Activated CD4-positive, alpha-beta T cell treated with anti-CD3 and anti-CD28 coated beads for 48 hours (primary cell): ENCODE measurements around the gene WBP1L.

ENCODE experiments used
- DNase-seq: peaks from one replicate; pipeline ENCODE4 v3.0.0-alpha.2; 2020

The WBP1L gene

GRCh38 chr10:102781090-102781920, 37.6 kb downstream of the WBP1L start:
- DNase-seq = no peak

DNA sequence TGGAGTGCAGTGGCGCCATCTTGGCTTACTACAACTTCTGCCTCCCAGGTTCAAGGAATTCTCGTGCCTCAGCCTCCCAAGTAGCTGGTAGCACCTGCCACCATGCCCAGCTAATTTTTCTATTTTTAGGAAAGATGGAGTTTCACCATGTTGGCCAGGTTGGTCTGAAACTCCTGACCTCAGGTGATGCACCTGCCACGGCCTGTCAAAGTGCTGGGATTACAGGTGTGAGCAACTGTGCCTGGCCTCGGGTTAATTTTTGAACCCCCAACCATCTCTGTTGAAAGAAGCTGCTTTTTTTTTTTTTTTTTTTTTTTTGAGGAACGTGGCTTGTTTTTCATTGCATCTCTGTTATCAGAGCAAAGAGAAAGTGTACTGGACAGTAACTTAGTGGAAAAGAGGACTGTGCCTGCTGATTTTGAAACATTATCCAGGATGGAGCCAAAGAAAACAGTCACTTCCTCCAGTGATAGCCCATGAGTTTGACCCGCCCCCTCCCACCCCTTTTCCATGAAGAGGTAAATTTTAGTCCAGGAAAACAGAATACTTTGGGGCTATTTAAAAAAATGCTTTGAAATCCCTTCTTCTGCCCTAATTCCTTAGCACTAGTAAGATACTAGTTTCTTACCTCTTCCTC, 38.3 kb downstream of the WBP1L start:
- no peak for DNase-seq

- no peak for DNase-seq
Observed at GRCh38 chr10:102782673-102783551, 39.2 kb downstream of the WBP1L start.

DNA sequence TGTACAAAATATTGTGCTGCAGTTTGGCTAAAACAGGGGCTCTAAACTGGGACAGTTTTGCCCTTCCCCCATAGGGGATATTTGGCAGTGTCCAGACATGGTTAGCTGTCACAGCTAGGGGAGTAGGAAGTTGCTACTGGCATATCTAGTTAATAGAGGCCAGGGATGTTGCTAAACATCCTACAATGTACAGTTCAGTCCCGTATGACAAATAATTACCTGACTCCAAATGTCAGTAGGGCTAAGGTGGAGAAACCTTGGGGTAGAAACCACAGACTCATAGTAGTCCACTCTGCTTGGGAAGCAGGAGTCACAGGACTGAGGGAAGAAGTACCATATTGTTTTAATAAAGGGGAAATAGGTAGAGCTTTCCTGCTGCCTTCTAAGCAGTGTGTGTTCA, 39.8 kb downstream of the WBP1L start:
- DNase-seq = no peak

DNA sequence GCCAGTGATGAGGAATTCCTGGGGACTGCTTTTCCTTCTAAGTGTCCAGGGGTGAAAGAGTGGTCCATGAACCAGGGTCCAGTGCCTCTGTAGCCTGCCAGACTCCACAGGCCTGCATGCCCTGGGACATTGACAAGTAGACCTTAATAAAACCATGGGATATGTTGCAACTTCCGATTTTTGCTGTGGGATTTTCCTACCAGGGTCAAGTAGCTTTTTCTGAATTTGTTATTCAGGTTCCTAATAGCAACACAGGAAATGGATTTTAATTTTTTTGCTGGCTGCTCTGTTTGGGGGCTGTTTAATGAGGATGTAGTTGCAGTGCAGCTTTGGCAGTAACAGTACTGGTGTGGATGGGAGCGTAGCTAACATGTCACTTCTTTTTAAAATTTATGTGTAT, 42.1 kb downstream of the WBP1L start:
- no peak for DNase-seq

DNA sequence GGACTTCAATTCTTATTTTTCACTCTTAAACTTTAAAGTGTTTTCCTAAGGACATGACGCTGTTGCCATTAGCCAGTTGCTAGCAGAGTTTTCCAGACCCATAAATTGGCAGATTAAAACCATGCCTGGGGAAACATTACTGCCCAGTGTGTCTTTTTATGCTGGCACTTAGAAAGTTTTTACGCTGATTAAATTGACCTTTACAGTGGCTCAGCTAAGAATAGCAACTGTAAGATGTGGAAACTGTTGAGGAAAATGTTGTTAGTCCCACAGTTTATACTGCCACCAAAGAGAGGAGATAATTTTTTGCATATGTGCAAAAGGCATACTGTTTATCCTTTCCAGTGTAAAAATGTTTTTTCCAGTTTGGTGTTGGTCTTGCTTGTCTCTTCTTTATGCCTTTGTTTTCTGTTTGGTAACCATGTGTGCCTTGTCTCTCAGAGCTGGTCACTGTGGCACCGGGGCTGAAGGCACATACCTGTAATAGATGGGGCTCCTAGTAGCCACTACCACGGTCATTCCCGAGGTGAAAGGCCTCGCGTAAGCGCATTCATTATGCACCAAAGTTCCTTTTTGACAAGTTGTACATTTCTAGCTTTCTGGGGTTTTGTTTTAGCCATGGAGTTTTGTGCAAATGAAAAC, 48.1 kb downstream of the WBP1L start:
- DNase-seq = no peak

DNA sequence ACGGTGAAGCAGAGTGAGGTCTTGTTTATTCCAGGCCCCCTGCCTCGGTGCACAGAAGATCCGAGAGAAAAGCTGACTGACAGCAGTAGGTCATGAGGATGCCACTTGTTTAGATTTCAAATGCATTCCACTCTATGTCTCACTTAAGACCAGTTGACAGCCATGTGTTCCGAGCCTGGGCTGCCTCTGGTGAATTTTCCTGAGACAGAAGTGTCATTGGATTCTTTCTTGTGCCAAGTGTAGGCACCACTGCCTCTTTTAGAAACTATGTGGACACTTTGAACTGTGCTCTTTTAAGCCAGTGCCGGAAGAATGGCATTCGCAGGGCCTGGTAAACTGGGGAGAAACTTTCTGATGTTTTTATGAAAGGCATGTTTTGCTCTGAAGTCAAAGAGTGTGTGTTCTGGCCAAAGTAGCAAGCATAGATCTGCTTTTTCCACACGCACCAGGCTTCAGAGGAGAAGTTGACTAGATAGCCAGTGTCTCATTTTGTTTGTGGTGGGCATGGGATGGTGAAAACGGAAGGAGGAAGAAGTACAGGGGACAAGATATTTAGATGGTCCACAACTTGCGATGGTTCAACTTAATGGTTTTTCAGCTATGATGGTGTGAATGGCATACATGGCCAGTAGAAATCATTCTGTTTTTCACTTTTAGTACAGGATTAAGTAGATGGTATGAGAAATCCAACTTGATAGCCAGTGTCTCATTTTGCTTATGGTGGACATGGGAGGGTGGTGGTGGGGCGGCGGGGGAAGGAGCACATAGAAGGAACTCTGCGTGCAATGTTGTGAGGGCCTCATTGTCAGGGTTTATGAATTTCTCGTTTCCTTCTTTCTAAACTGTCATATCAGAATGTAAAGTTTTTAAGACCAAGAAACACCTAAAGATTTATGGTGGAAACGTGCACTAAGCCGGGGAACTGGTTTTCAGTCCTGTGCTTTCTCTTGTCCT, 52.0 kb downstream of the WBP1L start:
- no peak for DNase-seq

GRCh38 chr10:102796407-102797176, 52.8 kb downstream of the WBP1L start:
- DNase-seq = peak; percentile 71

DNA sequence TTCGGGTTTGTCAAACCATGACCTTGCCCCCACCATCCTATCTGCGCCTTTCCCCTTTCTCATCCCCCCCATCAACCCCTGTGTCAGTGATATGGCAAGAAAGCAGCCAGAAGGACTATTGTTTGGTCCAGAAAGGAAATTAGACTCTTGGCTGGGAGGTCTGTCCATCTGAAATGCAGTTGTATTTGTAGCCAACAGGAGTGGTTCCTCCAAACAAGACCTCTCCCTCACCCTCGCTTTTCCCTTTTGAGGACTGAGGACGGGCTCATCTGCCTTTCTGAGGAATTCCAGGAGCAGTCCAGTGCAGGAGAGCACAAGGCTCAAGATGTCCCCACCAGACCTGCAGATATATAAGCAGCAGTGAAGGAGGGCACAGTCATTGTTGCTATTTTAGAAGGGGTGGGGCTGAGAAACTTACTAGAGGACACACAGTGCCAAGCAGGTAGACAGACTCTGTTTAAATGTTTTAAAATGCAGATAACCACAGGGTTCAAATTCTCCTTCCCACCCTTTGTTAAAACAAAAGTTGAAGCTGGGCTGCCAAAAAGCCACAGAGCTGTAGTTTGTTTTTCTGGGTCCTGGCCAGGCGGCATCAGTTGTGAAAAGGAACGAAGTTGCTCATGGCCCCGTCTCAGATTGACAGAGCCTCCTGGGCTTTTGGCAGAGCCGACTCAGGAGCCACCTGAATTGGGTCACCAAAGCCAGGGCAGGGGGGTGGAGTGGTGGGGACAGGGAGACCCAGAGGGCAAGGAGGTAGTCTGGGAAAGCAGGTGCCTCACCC, 56.1 kb downstream of the WBP1L start:
- no peak for DNase-seq

DNA sequence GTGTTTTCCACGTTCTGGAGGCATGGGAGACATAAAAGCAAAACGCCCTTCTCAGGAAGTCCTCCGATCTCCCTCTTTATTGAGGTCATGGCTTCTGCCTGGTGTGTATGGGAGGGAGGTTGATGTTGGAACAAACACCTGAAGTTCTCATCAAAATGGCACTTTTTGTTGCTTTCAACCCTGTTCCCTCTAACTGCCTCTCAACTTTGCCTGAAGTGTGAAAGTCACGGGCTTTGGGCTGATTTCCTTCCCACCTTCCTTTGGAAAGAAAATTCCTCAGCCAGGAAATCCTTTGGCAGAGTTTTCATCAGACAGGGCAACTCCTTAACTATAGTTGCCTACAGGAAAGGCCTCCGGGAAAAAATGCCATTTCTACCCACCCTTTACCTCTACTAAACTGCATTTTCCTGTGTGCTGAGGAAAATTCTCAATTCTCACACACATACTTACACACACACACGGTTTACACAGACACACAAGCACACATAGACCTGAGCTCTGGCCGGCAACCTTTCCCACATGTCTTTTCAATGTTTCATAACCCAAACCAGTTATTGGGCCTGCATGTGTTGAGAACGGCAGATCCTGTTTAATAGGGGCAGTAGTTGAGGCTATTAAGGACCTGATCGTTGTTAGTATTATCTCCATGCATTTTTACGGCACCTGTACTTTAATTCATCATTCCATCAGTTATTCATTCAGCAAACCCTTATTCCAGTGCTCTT, 57.0 kb downstream of the WBP1L start:
- DNase-seq = no peak

- DNase-seq = no peak
Observed at GRCh38 chr10:102801496-102801895, 57.7 kb downstream of the WBP1L start.

DNA sequence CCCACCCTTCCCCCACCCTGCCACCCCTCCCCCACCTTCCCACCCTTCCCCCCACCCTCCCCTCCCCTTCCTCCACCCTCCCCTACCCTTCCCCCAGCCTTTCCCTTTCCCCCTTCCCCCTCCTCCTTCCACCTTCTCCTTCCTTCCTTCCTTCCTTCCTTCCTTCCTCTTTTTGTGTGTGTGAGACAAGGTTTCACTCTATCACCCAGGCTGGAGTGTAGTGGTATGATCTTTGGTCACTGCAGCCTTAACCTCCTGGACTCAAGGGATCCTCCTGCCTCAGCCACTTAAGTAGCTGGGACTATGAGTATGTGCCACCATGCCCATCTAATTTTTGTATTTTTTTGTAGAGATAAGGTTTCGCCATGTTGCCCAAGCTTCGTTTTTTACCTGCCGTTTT, 58.2 kb downstream of the WBP1L start:
- no peak for DNase-seq

- DNase-seq = peak; percentile 11
Observed at GRCh38 chr10:102802920-102803534, 59.3 kb downstream of the WBP1L start.

DNA sequence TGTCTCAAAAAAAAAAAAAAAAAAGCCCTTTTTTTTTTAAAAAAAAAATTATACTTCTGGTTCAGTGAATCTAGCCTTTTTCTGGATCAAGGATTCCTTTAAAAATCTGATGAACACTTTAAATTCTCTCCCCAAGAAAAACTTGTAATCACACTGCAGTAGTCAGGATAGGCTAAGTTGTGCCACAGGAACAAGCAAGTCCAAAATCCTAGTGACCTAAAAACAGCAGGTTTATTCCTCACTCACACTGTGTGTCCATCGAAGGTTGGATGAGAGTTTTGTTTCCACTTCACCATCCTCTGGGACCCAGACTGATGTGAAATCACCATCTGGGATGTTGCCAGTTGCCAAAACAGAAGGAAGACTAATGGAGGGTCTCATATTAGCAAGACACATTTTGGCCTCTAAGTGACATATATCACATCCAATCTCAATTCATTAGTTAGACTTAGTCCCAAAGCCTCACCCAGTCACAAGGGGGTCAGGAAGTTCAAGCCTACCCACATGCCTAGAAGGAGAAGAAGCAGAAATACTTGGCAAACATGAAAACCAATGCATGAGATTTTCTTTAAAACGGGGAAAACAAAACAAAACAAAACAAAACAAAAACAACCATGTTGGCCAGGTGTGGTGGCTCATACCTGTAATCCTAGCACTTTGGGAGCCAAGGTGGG, 60.8 kb downstream of the WBP1L start:
- no peak for DNase-seq

- DNase-seq = no peak
Observed at GRCh38 chr10:102808380-102808779, 64.6 kb downstream of the WBP1L start.

DNA sequence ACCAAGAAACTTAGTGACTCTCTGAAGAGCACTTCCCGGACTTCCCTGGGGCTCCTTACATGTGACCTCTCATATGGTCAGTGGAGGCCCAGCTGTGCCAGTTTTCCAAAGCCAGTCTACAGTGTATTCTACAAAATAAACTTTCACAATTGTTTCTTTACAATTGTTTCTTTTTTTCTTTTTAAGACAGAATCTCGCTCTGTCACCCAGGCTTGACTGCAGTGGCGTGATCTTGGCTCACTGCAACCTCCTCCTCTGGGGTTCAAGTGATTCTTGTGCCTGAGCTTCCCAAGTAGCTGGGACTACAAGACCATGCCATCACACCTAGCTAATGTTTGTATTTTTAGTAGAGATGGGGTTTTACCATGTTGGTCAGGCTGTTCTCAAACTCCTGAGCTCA, 67.6 kb downstream of the WBP1L start:
- DNase-seq = no peak

DNA sequence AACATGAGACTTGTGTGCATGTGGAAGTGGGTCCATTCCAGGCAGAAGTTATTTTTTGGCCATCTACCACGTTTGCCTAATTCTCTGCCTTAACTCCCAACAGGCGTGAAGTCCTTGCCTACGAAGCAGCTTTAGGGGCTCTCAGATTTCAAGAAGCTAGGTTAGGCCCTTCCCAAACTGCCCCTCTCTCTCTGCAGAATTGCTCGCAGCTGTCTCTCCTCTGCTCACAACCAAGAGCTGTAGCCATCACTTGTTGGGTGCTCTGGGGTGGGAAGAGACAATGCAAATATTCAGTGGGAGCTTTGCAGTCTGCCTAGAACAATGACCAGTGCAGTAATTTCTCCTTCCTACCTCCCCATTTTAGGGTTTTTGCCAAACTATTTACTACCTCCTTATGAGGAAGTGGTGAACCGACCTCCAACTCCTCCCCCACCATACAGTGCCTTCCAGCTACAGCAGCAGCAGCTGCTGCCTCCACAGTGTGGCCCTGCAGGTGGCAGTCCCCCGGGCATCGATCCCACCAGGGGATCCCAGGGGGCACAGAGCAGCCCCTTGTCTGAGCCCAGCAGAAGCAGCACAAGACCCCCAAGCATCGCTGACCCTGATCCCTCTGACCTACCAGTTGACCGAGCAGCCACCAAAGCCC, 68.6 kb downstream of the WBP1L start:
- no peak for DNase-seq

GRCh38 chr10:102813017-102813541, 69.3 kb downstream of the WBP1L start:
- no peak for DNase-seq
